HPDE6-E6E7 (cell line): ENCODE measurements around the gene AFAP1L2.

Experiments used
- DNase-seq: peaks from one replicate; pipeline ENCODE4 v3.0.0; 2011; ENCODE audit warnings: missing footprints; ENCODE audit errors: extremely low spot score

Gene AFAP1L2

DNA sequence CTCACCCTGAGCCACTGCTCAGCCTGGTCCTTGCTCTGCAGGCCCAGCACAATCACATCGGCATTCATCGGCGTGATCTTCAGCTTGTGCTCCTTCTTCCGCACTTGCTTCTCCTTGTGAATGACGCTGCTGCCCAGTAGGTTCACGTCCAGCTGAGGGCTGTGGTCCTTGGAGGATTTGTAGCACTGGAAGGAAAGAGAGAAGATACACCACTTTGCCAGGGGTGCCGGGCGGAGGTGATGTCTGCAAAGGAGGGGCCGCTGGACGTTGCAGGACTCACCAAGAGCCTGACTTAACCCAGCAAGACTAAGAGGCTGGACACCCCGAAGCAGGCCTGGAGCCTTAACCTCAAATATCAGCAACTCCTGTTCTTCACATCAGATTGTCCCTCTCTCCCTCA, 90.4 kb downstream of the AFAP1L2 start:
- no peak for DNase-seq

DNA sequence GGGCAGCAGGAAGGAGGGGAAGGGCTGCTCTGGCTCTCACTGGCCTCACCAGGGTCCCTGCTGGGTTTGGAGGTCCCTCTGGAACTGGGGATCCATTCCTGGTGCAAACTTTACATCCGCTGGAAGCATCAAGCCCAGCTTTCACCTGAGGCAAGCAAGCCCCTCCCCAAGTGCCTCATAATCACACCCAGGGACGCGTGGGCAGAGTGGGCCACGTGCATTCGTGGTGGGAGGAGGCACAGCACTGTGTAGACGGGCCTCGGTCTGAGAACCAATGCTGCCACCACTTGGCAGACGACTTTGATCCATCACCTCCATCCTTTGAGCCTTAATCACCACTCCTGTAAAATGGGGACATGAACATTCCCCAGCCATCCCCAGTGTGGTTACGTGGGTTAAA, 91.2 kb downstream of the AFAP1L2 start:
- no peak for DNase-seq

- no peak for DNase-seq
Observed at GRCh38 chr10:114311496-114312209, 92.6 kb downstream of the AFAP1L2 start.

GRCh38 chr10:114311023-114311422, 93.3 kb downstream of the AFAP1L2 start:
- no peak for DNase-seq

DNA sequence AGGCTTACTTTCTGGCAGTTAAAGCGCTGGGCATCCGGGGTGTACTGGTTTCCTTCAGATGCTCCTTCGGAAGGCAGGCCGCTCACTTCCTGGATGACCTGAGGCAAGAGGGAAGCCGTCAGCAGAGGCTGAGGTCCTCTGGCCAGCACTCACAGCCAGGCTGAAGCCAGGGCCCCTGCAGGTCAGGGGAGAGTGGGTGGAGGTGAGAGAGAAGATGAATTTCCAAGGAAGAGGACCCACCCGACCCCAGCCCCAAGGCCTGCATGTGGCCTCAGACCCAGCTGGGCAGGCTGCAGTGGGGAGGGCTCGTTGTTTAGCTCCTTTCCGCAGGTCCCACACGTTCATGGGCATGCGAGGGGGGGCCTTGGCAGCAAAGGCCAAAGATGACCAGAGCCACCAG, 94.0 kb downstream of the AFAP1L2 start:
- no peak for DNase-seq

- no peak for DNase-seq
Observed at GRCh38 chr10:114309364-114309651, 95.0 kb downstream of the AFAP1L2 start.

DNA sequence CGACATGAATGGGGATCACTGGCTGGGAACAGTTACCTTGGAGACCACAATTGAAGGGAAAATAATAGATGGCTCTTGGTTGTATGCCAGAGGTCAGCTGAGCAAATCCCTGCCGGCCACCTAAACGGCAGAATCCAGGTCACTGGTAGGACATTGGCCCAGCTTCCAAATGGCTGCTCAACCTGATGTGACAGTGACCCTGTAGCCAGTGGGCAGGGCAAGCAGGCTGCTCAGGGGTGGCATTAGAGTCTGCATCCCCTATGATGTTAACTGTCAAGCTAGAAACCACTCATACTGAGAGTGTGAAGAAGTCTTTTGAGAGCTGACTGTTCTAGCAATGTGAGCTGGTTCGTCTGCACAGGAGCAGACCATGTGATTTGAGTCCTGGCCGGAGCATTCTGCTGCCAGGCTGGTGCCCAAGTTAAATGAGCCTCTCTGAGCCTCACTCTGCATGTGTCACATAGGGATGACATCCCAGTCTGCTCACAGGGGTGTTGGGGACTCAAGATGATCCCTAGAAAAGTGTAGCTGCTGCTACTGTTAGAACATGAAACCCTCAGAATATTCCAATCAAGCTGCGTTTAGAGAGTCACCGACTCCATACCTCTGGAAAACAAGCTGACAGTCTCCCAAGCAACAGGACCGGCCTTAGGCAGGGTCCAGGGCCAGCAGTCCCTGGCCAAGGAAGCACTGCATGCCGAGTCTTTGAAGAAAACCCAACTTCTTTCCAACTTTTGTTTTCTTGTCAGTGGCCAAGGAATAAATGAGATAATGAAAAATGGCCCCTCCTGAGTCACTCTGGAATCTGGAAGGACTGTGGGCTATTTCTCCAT, 95.6 kb downstream of the AFAP1L2 start:
- no peak for DNase-seq

DNA sequence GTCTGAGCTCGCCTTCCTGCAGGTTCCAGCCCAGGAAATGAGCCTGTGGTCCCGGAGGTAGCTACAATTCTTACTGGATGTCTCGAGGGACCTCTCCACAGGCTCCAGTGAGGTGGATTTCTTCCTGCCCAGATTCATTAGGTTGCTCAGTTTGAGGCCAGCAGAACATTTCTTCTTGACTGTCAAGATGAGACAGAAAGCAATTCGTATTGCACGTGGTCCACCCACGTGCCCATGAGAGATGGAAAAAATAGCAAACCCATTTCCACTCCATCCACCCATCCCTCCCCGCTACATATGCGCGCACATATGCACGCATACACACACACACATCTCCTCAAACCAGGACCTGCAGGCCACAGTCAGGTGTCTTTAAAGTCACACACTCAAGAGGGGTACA, 96.6 kb downstream of the AFAP1L2 start:
- no peak for DNase-seq

DNA sequence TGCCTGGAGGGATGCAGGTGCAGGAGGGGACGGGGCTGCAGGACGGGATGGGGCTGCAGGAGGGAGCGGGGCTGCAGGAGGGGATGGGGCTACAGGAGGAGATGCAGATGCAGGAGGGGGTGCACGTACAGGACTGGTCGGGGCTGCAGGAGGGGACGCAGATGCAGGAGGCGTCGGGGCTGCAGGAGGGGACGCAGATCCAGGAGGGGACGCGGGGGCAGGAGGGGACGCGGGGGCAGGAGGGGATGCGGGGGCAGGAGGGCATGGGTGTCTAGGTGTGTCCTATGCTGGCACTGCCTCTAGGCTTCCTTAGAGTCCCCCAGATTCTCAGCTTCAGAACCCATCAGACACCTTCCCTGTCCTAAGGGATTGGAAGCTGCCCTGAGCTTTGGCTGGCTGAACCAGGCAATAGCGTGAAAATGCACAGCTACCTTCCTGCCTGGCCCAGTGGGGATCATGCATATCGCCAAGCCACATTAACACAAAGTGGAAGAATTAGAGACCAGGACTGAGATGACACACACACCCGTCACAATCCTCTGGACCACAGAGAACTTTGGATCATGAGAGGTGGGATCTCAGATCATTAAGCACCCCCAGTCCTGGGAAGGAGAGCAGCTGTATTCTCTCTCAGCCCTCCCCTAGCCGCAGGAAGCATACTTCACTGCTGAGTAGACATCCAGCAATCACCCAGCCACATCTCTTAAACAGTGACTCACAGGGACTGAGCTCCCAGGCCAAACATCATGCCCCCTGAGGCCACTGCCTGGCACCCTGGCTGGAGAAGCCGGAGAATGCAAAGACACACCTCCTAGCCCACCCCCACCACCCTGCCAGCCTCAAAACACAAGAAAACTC, 98.0 kb downstream of the AFAP1L2 start:
- DNase-seq, result peak; percentile 90

GRCh38 chr10:114305521-114305925, 98.8 kb downstream of the AFAP1L2 start:
- no peak for DNase-seq

GRCh38 chr10:114304571-114305421, 99.5 kb downstream of the AFAP1L2 start:
- no peak for DNase-seq

DNA sequence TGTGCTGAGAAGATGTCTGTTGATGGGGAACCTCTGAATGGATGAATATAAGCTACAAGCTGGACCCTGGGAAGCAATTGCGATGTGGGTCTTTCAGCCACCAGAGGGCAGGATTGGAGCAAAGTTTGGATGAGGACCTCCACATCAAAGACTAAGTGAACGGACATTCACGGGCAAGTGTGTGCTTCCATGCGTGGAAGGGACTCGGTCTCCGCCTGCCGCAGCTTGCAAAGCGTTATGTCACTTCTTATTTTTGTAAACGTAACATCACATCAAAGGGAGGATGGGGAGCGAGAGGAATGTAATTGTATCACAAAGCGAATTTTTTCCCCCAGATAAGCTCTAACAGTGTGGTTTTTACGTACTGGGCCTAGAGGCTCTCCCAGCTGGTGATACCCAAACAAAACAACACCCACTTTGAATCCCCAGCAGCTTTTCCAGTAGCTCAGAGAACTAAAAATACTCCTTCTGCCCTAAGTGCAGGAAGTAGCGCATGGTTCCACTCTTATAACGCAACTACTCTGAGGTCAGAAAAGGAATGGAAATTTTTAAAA, 100.2 kb downstream of the AFAP1L2 start:
- peak; percentile 46 for DNase-seq

GRCh38 chr10:114303556-114303955, 100.7 kb downstream of the AFAP1L2 start:
- DNase-seq, result no peak

DNA sequence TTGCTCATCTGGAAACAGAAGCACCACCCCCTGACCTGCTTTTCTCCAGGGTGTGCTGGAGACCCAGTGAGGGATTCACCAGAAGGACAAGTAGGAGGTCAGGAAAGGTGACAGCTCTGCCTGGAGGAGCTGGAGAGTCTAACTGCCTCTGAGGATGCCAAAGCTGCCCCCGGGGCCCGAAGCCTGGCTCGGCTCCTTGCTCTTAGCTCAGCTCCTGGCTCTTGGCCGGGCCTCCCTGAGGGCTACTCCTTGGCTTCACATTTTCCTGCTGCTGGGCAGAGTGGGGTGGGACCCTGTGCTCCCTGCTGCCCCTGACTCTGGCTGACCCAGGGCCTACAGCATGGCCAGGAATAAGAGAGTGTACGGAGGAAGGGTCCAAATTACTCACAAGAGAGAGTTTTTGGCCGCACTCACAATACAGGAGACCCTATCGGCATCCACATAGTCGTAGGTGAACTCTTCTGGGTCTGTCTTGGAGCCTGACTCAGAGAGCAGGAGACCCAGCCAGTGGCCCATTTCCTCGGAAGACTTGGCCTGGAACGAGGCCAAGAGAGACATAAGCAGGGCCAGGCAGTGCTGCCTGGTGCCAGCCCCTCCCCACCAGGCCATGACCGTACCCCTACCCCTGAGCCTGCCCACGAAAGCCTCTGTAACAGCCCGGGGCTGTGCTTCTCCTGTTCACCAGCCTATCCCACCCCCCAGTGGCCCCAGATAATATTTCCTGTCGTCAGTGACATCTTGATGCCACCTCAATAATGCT, 102.2 kb downstream of the AFAP1L2 start:
- DNase-seq, result no peak

GRCh38 chr10:114301177-114301576, 103.1 kb downstream of the AFAP1L2 start:
- DNase-seq, result peak; percentile 86

GRCh38 chr10:114300036-114300645, 104.2 kb downstream of the AFAP1L2 start:
- no peak for DNase-seq

DNA sequence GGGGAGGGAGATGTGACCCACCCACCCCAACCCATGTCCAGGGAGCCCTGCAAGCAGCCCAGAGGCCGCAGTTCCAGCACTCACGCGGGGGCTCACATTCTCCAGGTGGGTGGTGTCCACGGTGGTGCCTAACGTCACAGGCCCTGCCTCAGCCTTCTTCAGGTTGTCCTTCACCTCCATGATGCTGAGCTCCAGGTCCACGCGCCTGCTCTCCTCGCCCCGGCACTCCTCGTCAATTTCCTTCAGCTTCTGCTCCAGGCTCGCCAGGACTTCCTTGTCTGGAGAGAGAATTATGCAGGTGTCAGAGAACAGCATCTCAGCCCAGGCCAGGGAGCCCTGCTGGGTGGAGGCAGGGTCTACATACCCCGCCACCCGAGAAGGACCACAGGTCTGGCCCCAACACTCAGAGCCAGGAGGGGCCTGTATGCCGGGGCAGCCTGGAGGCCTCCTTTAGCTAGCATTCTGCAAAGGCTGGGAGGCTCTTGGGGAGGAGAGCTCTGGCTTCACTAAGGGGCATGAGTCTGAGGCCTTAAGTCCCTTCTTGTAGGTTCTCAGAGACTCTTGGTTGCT, 107.1 kb downstream of the AFAP1L2 start:
- no peak for DNase-seq

- no peak for DNase-seq
Observed at GRCh38 chr10:114295393-114295792, 108.9 kb downstream of the AFAP1L2 start.

GRCh38 chr10:114294549-114294948, 109.8 kb downstream of the AFAP1L2 start:
- no peak for DNase-seq

- DNase-seq, result no peak
Observed at GRCh38 chr10:114293075-114293474, 111.2 kb downstream of the AFAP1L2 start.
